ENCODE results near the gene PADI3.

The PADI3 gene

DNA sequence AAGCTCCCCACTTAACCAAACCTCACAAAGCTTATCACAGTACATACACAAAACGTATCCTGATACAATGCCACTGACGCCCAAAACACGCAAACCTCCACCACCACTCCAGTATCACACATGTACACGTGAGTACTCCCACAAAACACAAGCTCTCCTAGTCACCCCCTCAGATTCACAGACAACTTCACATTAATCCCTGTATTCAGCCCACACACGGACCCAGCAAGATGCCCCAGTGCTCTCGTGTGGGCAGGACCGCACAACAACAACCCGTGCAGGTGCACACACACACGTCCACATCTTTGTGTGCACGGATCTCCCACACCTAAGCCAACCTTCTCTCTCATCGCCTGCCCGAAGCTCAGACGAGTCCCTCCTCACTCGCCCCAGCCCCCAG, 26.3 kb upstream of the PADI3 start:
- H3K4me3 ChIP-seq (ENCODE audit: low read depth, low read length), result no peak overlapping the region
- TF ChIP-seq CTCF (IDR thresholded peaks at IDR 0.05; ENCODE audit: insufficient read depth, low read depth, low read length, missing control alignments), result no peak
- no peak for DNase-seq (ENCODE audit: low read depth)

GRCh38 chr1:17224434-17224833, 24.5 kb upstream of the PADI3 start:
- no peak for DNase-seq (ENCODE audit: low read depth)
- TF ChIP-seq CTCF (IDR thresholded peaks at IDR 0.05; ENCODE audit: insufficient read depth, low read depth, low read length, missing control alignments), result no peak
- H3K4me3 ChIP-seq (ENCODE audit: low read depth, low read length), result no peak overlapping the region

DNA sequence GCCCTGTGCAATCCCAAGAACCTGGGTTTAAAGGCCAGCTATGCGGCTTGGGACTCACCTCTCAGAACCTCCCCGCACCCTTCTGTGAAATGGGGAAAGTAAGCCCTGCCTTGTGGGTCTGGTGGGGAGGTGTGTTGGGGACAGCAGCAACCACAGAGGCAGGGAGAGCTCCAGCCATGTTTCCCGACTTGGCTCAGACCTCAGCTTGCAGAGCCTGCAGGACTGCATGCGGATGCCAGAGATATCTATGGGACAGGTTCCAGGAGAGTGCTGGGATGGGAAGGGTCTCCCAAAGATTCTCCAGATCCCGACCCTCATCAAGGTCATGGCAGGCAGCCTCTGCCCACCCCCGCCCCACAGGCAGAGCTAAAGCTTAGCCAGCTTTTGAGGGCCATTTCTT, 23.8 kb upstream of the PADI3 start:
- TF ChIP-seq CTCF (IDR thresholded peaks at IDR 0.05; ENCODE audit: insufficient read depth, low read depth, low read length, missing control alignments), result no peak
- no peak overlapping the region for H3K4me3 ChIP-seq (ENCODE audit: low read depth, low read length)
- DNase-seq (ENCODE audit: low read depth), result no peak

DNA sequence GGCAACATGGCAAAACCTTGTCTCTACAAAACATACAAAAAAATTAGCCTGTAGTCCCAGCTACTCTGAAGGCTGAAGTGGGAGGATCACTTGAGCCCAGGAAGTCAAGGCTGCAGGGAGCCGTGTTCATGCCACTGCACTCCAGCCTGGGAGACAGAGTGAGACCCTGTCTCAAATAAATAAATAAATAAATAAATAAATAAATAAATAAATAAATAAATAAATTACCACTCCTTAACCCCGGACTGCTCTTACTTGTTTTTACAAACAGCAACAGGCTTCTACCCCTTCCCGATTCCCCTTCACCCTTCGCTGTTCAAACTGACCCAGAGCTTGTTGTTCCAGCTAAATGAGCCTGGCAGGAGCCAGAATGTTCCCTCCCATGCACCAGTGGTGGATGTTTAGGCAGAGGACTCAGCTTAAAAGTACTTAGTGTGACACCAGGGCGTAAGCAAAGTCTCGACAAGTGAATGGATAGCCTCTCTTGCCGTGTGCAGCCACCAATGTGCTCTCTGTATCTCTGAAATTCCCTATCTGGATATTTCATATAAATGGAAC, 21.5 kb upstream of the PADI3 start:
- no peak for DNase-seq (ENCODE audit: low read depth)

GRCh38 chr1:17228619-17229018, 20.3 kb upstream of the PADI3 start:
- TF ChIP-seq CTCF (IDR thresholded peaks at IDR 0.05; ENCODE audit: insufficient read depth, low read depth, low read length, missing control alignments), result no peak
- no peak overlapping the region for H3K4me3 ChIP-seq (ENCODE audit: low read depth, low read length)
- no peak for DNase-seq (ENCODE audit: low read depth)

More for the DNA sequence above, 21.5 kb upstream of the PADI3 start:
- TF ChIP-seq CTCF (IDR thresholded peaks at IDR 0.05; ENCODE audit: insufficient read depth, low read depth, low read length, missing control alignments), result no peak
- H3K4me3 ChIP-seq (ENCODE audit: low read depth, low read length), result no peak overlapping the region

DNA sequence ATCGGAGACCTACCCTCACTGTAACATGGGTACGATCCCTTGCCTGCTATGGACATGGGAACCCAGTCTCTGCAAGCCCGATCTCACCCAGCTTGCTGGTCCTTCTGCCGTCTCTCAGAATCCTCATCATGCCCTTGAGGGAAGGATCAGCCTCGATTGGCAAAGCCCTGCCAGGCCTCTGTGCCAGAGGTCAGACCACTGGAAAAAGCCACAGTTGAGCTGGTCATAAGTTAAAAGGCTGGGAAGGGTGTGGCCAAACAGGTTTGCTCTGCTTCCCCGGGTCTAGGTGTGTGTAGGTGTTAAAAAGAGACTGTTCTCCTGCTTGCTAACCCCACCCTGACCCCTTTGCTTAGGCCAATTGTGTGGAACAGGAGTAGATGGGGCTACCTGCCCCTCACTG, 19.5 kb upstream of the PADI3 start:
- DNase-seq (ENCODE audit: low read depth), result no peak
- H3K4me3 ChIP-seq (ENCODE audit: low read depth, low read length), result no peak overlapping the region
- no peak for TF ChIP-seq CTCF (IDR thresholded peaks at IDR 0.05; ENCODE audit: insufficient read depth, low read depth, low read length, missing control alignments)

GRCh38 chr1:17230106-17230505, 18.8 kb upstream of the PADI3 start:
- no peak for TF ChIP-seq CTCF (IDR thresholded peaks at IDR 0.05; ENCODE audit: insufficient read depth, low read depth, low read length, missing control alignments)
- no peak for DNase-seq (ENCODE audit: low read depth)
- no peak overlapping the region for H3K4me3 ChIP-seq (ENCODE audit: low read depth, low read length)

Data from GM12865 (cell line).